NCI-H1417 treated with DMSO at 0.1 percent for 48 hours (cell line): ENCODE measurements around the gene CEACAM18.
"Not testable (repeated sequence)": the region's sequence is repeated elsewhere in the genome, so short reads cannot be mapped to it uniquely, and the experiment has no call there.

Experiments used
- DNase-seq: peaks from one replicate; lab custom pipeline; 2025; lab: John Stamatoyannopoulos, UW

Gene CEACAM18

GRCh38 chr19:51478381-51479234 lies at the start of gene CEACAM18:
CEACAM18 (plus strand) TSS chr19:51478539.
- DNase-seq = no peak

GRCh38 chr19:51430221-51430620 lies 48.1 kb upstream of the CEACAM18 start:
- DNase-seq = no peak

- DNase-seq = no peak
These were observed 47.2 kb upstream of the CEACAM18 start for GRCh38 chr19:51431124-51431523.

GRCh38 chr19:51433043-51433442 lies 45.3 kb upstream of the CEACAM18 start:
- DNase-seq = no peak

- no peak for DNase-seq
These were observed 43.9 kb upstream of the CEACAM18 start for GRCh38 chr19:51434456-51434855.

- no peak for DNase-seq
These were observed 39.3 kb upstream of the CEACAM18 start for GRCh38 chr19:51439021-51439465.

- DNase-seq = no peak
These were observed 38.3 kb upstream of the CEACAM18 start for GRCh38 chr19:51440052-51440451.

- DNase-seq = no peak
These were observed 37.4 kb upstream of the CEACAM18 start for GRCh38 chr19:51440846-51441409.

- no peak for DNase-seq
These were observed 36.6 kb upstream of the CEACAM18 start for GRCh38 chr19:51441410-51442390.

- not testable (repeated sequence) for DNase-seq
These were observed 30.8 kb upstream of the CEACAM18 start for GRCh38 chr19:51447510-51447909.

- DNase-seq = no peak
These were observed 30.3 kb upstream of the CEACAM18 start for GRCh38 chr19:51448011-51448410.

- DNase-seq = no peak
These were observed 29.8 kb upstream of the CEACAM18 start for GRCh38 chr19:51448411-51449016.

- DNase-seq = no peak
These were observed 27.5 kb upstream of the CEACAM18 start for GRCh38 chr19:51450730-51451307.

GRCh38 chr19:51456541-51457290 lies 21.6 kb upstream of the CEACAM18 start:
- DNase-seq = no peak

GRCh38 chr19:51457351-51458013 lies 20.9 kb upstream of the CEACAM18 start:
- DNase-seq = no peak

- DNase-seq = no peak
These were observed 20.2 kb upstream of the CEACAM18 start, which contains the start of gene SIGLEC8 for GRCh38 chr19:51458051-51458645. SIGLEC8 (minus strand) TSS chr19:51458454; CDS start chr19:51458387, 67 bp downstream.

- DNase-seq = no peak
These were observed 19.3 kb upstream of the CEACAM18 start for GRCh38 chr19:51458899-51459505.

- no peak for DNase-seq
These were observed 18.0 kb upstream of the CEACAM18 start for GRCh38 chr19:51460164-51460992.
